ENCODE results near the gene DGKQ. TPM values are rescaled to one million over a fixed set of nuclear protein-coding genes. Genes with fewer than 3 reads are reported as not detected.

DGKQ gene
- total and polyA plus RNA-seq, 2 of the 13 experiments (the other 11 are each of a cell fraction or from before 2014, with no cell fraction given) = 4.5 to 7.2 TPM

GRCh38 chr4:931960-932712 is 41.2 kb downstream of the DGKQ start, which contains the start of the genes GAK and TMEM175 (continued):
- no peak for TF ChIP-seq ZNF17 (CRISPR knock-in tag; IDR thresholded peaks at IDR 0.05)
- no peak for TF ChIP-seq ZNF142 (CRISPR knock-in tag; IDR thresholded peaks at IDR 0.05)
- TF ChIP-seq SIN3A (IDR thresholded peaks at IDR 0.05; ENCODE audit: borderline replicate concordance, low read depth, low read length) = peak; percentile 91; the same call in 1 of the 2 replicates
- TF ChIP-seq GPBP1L1 (CRISPR knock-in tag; IDR thresholded peaks at IDR 0.05) = no peak
- no peak for TF ChIP-seq ZBTB8A (CRISPR knock-in tag; IDR thresholded peaks at IDR 0.05; ENCODE audit: borderline replicate concordance, low read depth)
- peak; percentile 75; the same call in 1 of the 2 replicates for TF ChIP-seq ZNF580 (CRISPR knock-in tag; IDR thresholded peaks at IDR 0.05; ENCODE audit: borderline replicate concordance, low read depth)
- peak; percentile 66; the same call in 1 of the 2 replicates for TF ChIP-seq ZSCAN29 (CRISPR knock-in tag; conservative IDR thresholded peaks at IDR 0.05)
- peak; percentile 75 for TF ChIP-seq DRAP1 (CRISPR knock-in tag; IDR thresholded peaks at IDR 0.05)
- 0 out of 2 replicates have a peak, but pooled peaks have one; percentile 60 for TF ChIP-seq ZNF468 (CRISPR knock-in tag; IDR thresholded peaks at IDR 0.05)
- no peak for TF ChIP-seq GLMP (CRISPR knock-in tag; IDR thresholded peaks at IDR 0.05; ENCODE audit: borderline replicate concordance)
- no peak for TF ChIP-seq PRDM10 (CRISPR knock-in tag; IDR thresholded peaks at IDR 0.05; ENCODE audit: low read depth)
- TF ChIP-seq ZSCAN20 (CRISPR knock-in tag; IDR thresholded peaks at IDR 0.05; ENCODE audit: borderline replicate concordance) = no peak
- no peak for TF ChIP-seq ATF5 (CRISPR knock-in tag; IDR thresholded peaks at IDR 0.05; ENCODE audit: low read depth)
- TF ChIP-seq GATAD1 (CRISPR knock-in tag; IDR thresholded peaks at IDR 0.05) = peak; percentile 94
